ENCODE measurements around the gene ATP5ME. TPM values are rescaled to one million over a fixed set of nuclear protein-coding genes. Genes with fewer than 3 reads are reported as not detected.

The ATP5ME gene
- total and polyA plus RNA-seq, 2 of the 13 experiments (the other 11 are each of a cell fraction or from before 2014, with no cell fraction given): 305 to 753 TPM

GRCh38 chr4:677431-678293 lies 3.6 kb upstream of the ATP5ME start (continued):
- TF ChIP-seq FOXP4 (CRISPR knock-in tag; IDR thresholded peaks at IDR 0.05): no peak
- TF ChIP-seq POLR2AphosphoS2 (IDR thresholded peaks at IDR 0.05; ENCODE audit: low read depth, low read length): no peak
- TF ChIP-seq ZNF724P (CRISPR knock-in tag; IDR thresholded peaks at IDR 0.05; ENCODE audit: borderline replicate concordance): 0 out of 2 replicates have a peak, but pooled peaks have one; percentile 18
- TF ChIP-seq GPBP1L1 (CRISPR knock-in tag; IDR thresholded peaks at IDR 0.05): no peak
- TF ChIP-seq ZBTB14 (CRISPR knock-in tag; IDR thresholded peaks at IDR 0.05): no peak
- no peak for TF ChIP-seq KIAA2018 (CRISPR knock-in tag; IDR thresholded peaks at IDR 0.05; ENCODE audit: borderline replicate concordance)
- no peak for TF ChIP-seq REST (IDR thresholded peaks at IDR 0.05; ENCODE audit: borderline replicate concordance in 1 of 2, low read depth in 1 of 2, low read length in 2 of 2)
- TF ChIP-seq MEF2D (CRISPR knock-in tag; IDR thresholded peaks at IDR 0.05): no peak
- no peak for TF ChIP-seq KDM1A (CRISPR knock-in tag; IDR thresholded peaks at IDR 0.05)
- TF ChIP-seq ZMYM3 (CRISPR knock-in tag; IDR thresholded peaks at IDR 0.05): no peak
- no peak for TF ChIP-seq MEIS2 (CRISPR knock-in tag; IDR thresholded peaks at IDR 0.05)

Data from HepG2 (cell line).